Midbrain (tissue), 1 donor: Measurements from ENCODE around the gene CHRNE.
"Not testable (repeated sequence)": the region's sequence is repeated elsewhere in the genome, so short reads cannot be mapped to it uniquely, and the experiment has no call there.

ENCODE experiments used
- DNase-seq: peaks from one replicate; lab custom pipeline; 2025; lab: John Stamatoyannopoulos, UW

Gene CHRNE

DNA sequence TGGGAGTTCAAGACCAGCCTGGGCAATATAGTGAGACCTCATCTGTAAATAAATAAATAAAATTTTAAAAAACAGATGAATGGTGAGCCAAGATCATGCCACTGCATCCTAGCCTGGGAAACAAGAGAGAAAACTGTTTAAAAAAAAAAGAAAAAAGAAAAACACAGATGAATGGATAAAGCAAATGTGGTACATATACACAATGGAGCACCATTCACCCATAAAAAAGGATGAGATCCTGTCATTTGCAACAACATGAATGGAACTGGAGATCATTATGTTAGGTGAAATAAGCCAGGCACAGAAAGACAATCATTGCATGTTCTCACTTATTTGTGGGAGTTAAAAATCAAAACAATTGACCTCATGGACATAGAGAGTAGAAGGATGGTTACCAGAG lies 3.7 kb upstream of the CHRNE start:
- not testable (repeated sequence) for DNase-seq

GRCh38 chr17:4902540-4902939 lies 358 bp downstream of the CHRNE start:
- DNase-seq: no peak

- peak; percentile 43 for DNase-seq
Measured at GRCh38 chr17:4901648-4902344, 1.1 kb downstream of the CHRNE start.

GRCh38 chr17:4901108-4901647 lies 1.7 kb downstream of the CHRNE start:
- DNase-seq: no peak

DNA sequence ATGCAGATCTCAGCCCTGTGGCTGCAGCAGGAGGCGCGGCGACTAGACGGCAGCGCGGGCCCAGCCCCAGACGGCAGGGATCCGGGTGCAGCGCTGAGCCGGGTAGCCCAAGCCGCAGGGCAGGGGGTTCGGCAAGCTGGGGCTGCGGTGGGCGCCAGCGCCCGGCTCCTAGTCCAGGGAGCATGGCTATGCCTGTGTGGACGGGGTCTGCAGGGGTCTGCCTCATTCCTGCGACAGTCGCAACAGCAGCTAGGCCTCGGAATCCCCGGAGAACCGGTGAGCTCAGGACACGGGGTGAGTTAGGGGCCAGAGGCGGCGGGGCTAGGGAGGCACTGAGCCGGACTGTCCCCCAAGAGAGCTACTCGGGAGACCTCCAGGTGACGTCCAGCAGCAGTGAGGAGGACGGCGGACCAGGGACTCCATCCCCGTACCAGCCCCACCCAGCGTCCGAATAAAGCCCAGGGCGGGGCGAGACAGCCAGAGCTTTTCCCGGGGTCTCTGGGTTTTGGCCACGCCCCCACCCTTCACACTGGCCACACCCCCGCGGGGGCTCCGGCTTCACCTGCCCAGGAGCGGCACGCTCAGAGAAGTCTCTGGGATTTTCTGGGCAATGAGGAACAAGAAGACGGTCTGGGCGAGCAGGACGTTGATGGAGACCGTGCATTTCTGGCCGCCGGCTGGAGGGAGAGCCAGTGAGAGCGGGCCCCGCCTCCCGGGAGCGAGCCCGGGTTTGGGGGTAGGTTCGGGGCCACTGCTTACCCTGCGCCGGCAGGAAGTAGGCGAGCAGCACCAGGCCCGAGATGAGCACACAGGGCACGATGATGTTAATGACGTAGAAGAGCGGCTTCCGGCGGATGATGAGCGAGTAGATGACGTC lies 2.4 kb downstream of the CHRNE start:
- no peak for DNase-seq

GRCh38 chr17:4899341-4900230 lies 3.3 kb downstream of the CHRNE start, which contains the start of gene C17orf107:
Gene C17orf107 (plus strand): TSS chr17:4899536. CDS start chr17:4899763, 227 bp downstream.
- no peak for DNase-seq

DNA sequence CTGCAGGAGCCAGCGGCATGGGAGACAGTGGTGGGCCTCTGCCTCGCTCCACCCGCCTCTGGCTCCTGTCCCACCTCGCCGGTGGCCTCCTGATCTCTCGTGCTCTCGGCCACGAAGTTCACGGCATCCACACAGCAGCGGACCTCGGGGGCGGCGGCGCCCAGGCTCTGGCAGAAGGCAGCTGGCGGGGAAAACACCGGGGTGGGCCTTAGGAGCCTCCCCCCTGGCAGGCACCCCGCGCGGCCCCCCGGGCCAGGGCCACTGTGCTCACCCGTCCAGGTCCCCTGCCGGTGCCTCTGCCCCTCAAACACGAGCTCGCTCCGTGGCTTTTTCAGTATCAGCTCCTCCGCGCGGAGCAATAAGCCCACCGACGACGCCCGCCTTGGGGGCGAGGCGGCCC lies 4.0 kb downstream of the CHRNE start:
- DNase-seq: no peak

DNA sequence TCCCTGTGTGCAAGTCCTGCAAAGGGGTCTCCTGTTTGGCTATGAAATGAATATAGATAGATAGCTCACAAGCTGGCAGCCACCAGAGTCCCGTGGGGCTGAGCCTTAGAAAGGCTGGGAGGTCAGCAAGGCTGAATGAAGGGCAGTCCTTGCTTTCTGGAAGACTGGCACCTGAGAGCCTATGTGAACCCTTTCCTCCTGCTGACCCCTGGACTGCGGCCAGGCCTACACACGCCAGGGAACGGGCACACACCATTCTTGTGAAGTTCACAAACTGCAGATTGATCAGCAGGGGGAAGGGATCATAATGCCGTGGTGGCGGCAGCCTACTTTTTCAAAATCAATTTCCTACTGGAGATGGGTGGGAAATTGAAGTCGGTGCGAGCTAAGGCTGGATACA lies 4.5 kb downstream of the CHRNE start:
- no peak for DNase-seq

DNA sequence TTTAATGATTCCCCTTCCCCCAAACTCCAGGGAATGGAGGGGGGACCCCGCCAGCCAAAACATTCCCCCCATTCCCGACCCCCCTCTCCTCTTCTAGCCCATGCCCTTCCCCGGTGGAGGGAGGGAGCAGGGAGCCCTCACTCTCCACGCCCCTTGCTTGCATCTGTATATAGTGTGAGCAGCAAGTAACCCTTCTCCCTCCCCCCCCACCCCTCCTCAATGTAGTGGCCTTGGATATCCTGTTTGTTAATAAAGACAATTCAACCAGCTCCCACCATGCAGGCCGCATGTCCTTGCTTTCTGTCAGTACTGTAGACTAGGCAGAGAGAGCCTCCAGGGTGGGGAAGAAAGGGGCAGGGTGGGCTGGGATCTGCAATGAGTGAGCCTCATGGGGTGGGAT lies 5.1 kb downstream of the CHRNE start:
- no peak for DNase-seq

DNA sequence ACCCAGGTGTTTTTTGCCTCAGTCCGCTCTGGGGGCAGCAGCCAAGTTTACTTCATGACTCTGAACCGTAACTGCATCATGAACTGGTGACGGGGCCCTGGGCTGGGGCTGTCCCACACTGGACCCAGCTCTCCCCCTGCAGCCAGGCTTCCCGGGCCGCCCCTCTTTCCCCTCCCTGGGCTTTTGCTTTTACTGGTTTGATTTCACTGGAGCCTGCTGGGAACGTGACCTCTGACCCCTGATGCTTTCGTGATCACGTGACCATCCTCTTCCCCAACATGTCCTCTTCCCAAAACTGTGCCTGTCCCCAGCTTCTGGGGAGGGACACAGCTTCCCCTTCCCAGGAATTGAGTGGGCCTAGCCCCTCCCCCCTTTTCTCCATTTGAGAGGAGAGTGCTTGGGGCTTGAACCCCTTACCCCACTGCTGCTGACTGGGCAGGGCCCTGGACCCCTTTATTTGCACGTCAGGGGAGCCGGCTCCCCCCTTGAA lies 5.7 kb downstream of the CHRNE start:
- DNase-seq: no peak

DNA sequence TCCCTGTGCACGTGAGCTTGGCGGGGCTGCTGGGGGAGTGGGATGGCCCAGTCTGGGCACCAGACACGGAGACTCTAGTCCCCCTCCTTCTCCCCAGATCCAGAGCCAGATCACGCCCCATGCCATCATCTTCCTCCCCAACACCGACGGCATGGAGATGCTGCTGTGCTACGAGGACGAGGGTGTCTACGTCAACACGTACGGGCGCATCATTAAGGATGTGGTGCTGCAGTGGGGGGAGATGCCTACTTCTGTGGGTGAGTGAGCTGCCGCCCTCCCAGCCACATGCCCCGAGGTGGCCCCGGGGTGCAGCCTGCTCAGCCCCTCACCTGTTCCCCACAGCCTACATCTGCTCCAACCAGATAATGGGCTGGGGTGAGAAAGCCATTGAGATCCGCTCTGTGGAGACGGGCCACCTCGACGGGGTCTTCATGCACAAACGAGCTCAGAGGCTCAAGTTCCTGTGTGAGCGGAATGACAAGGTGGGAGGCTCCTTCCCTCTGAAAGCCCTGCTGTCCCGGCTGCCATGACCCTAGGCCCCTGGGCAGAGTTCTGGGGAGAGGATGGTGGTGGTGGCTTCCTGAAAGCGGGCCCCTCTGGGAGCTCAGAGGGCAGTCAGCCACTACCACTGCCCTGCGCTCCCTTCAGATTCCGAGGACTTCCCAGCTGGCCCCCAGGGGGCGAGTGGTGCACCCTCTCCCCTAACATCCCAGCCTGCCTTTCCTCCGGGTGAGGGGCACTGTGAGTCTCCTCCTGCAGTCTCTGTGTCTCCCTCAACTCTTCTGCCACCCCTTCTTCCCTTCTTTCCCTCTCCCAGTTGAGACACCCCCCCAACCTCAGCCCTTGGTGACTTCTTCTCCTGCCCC lies 6.3 kb downstream of the CHRNE start:
- no peak for DNase-seq

DNA sequence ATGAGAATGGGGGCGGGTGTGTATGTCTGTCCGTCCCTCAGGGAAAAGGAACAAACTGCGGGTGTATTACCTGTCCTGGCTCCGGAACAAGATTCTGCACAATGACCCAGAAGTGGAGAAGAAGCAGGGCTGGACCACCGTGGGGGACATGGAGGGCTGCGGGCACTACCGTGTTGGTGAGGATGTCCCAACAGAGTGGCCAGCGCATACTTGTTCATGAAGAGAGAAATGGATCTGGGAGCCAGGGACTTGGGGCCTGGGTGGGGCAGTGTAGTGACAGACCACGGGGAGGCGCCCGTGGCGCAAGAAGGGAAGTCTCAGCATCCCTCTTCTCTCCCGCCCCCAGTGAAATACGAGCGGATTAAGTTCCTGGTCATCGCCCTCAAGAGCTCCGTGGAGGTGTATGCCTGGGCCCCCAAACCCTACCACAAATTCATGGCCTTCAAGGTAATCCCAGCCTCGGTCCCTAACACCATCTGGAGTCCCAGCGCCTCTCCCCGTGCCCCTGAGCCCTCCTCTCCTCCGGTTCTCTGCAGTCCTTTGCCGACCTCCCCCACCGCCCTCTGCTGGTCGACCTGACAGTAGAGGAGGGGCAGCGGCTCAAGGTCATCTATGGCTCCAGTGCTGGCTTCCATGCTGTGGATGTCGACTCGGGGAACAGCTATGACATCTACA lies 7.1 kb downstream of the CHRNE start:
- DNase-seq: no peak

DNA sequence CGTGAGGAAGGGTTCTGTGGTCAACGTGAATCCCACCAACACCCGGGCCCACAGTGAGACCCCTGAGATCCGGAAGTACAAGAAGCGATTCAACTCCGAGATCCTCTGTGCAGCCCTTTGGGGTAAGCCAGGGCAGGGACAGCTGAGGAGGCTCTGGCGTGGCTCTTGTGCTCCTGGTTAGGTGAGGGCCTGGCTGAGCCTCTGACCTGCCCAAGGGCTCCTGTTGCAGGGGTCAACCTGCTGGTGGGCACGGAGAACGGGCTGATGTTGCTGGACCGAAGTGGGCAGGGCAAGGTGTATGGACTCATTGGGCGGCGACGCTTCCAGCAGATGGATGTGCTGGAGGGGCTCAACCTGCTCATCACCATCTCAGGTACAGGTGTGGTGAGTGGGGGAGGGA lies 7.8 kb downstream of the CHRNE start:
- no peak for DNase-seq

GRCh38 chr17:4893721-4894560 lies 9.0 kb downstream of the CHRNE start:
- DNase-seq: no peak

DNA sequence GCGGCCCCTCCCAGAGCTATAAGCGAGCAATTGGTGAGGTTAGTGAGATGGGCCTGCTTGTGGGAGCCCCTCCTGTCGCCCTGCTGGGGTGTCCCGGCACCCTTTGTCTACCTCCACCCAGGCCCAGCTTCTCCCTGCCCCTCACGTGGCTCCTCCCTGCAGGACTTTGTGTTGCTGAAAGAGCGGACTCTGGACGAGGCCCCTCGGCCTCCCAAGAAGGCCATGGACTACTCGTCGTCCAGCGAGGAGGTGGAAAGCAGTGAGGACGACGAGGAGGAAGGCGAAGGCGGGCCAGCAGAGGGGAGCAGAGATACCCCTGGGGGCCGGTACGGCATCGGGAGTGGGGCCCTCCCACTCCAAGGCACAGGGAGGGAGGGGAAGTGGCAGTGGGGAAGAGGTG lies 9.6 kb downstream of the CHRNE start:
- DNase-seq: no peak

- no peak for DNase-seq
Measured at GRCh38 chr17:4892499-4893221, 10.2 kb downstream of the CHRNE start.

DNA sequence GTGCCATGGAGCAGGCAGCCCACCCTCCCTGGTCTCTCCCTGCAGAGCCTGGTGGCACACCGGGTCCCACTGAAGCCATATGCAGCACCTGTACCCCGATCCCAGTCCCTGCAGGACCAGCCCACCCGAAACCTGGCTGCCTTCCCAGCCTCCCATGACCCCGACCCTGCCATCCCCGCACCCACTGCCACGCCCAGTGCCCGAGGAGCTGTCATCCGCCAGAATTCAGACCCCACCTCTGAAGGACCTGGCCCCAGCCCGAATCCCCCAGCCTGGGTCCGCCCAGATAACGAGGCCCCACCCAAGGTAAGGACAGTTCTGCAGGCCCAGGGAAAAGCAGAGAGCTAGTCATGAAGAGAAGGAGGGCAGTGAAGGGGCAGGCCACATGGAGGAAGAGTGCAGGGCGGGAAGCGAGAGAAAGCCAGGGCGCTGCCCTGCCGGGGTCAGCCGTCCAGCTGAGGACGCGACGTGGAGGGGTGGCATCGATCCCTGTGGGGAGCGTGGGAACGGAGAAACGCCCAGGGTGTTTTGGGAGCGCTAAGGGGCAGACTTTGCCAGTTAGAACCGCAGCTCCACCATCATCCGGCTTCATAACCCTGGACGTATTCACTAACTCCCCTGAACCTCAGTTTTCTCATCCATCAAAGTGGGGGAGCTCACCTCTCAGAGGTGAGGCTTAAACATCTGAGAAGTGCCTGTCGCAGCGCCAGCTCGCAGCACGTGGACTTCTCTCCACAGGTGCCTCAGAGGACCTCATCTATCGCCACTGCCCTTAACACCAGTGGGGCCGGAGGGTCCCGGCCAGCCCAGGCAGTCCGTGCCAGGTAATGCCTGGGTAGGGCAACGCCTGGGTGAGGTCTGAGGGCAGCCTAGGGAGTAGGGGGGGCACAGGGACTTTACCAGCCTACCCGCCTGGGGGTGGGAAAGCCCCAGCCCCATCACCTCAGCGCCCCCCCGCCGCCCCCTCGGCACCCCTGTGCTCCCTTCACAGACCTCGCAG lies 11.2 kb downstream of the CHRNE start:
- DNase-seq: no peak
